ENCODE data around the gene ZNF57. TPM values are rescaled to one million over a fixed set of nuclear protein-coding genes. Genes with fewer than 3 reads are reported as not detected.

Gene ZNF57
- total RNA-seq, 1 experiment from 2014 or later, result 3.3 TPM

DNA sequence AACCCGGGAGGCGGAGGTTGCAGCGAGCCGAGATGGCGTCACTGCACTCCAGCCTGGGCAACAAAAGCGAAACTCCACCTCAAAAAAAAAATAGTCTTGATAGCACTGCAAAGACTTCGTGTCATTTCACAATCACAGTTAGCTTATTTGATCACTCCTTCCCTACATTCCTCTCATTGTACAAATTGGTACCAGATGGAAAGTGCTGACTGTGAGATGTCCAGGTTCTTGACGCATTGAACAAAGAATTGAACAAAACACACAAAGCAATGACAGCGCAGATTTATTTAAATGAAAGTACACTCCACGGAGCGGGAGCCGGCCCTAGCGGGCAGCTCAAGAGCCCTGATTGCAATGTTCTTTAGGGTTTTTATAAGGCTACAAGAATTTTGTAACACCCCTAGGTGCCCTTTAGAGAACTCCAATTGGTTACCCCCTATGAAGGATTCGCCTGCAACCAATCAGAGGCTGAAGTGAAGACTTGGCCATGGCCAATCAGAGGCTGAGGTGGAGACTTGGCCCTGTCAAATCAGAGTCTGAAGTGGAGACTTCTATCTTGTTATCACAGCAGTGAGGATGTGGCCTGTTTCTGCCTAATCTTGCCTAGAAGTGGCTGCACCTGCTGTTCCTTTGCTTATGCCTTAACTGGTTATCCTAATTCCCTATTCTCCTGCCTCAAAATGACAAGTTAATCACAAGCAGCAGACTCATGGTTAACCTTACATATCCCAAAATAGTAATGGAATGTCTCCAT is 16.9 kb upstream of the ZNF57 start:
- H4K20me1 ChIP-seq (ENCODE audit: low read length), result no peaks in the 10 kb centered on the region
- no peak for TF ChIP-seq EZH2phosphoT487 (IDR thresholded peaks at IDR 0.05; ENCODE audit: borderline replicate concordance, low read length)
- TF ChIP-seq, protein P1, sequence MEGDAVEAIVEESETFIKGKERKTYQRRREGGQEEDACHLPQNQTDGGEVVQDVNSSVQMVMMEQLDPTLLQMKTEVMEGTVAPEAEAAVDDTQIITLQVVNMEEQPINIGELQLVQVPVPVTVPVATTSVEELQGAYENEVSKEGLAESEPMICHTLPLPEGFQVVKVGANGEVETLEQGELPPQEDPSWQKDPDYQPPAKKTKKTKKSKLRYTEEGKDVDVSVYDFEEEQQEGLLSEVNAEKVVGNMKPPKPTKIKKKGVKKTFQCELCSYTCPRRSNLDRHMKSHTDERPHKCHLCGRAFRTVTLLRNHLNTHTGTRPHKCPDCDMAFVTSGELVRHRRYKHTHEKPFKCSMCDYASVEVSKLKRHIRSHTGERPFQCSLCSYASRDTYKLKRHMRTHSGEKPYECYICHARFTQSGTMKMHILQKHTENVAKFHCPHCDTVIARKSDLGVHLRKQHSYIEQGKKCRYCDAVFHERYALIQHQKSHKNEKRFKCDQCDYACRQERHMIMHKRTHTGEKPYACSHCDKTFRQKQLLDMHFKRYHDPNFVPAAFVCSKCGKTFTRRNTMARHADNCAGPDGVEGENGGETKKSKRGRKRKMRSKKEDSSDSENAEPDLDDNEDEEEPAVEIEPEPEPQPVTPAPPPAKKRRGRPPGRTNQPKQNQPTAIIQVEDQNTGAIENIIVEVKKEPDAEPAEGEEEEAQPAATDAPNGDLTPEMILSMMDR (conservative IDR thresholded peaks at IDR 0.05; ENCODE audit: low read depth, low read length), result no peak
- no peak for TF ChIP-seq EZH2 (IDR thresholded peaks at IDR 0.05; ENCODE audit: low read length, unreplicated experiment)
- ATAC-seq (no peak), DNase-seq (no peak)
- no peak overlapping the region for H3K27ac ChIP-seq (ENCODE audit: low read length)
- peaks cover 5% of the 10 kb centered on the region; the same call in 1 of the 2 replicates for H3K4me1 ChIP-seq (ENCODE audit: insufficient read depth, low read length)
- no peaks in the 10 kb centered on the region for H3K9me2 ChIP-seq (replicated peaks; ENCODE audit: low read length)
- no peak overlapping the region for H3K4me2 ChIP-seq (ENCODE audit: low read length)
- H3K36me3 ChIP-seq (ENCODE audit: low read depth, low read length), result no peaks in the 10 kb centered on the region
- no peaks in the 10 kb centered on the region for H3K79me2 ChIP-seq (ENCODE audit: low read length)
- H3K9ac ChIP-seq (ENCODE audit: low read length), result no peak overlapping the region
- 0 out of 2 replicates have a peak, but pooled peaks cover 3% of the 10 kb centered on the region for H3K9me3 ChIP-seq (ENCODE audit: low read length)
- no peak overlapping the region for H2AFZ ChIP-seq (ENCODE audit: low read length)
- intact Hi-C loops (cut with micrococcal nuclease), result no loop called here
- no peaks in the 10 kb centered on the region for H3F3A ChIP-seq (ENCODE audit: low read length, unreplicated experiment)
- no TSS peak for BruUV-seq (replicated peaks)
- no peak overlapping the region for H3K4me3 ChIP-seq (ENCODE audit: low read length)
- no peaks in the 10 kb centered on the region for H3K27me3 ChIP-seq (ENCODE audit: low read length)
- ChIA-PET POLR2A (ENCODE audit: unreplicated experiment) (no interaction called here), CTCF (no interaction called here)

- no peaks in the 10 kb centered on the region for H3K9me3 ChIP-seq (ENCODE audit: low read length)
- ChIA-PET POLR2A (ENCODE audit: unreplicated experiment) (no interaction called here), CTCF (no interaction called here)
- ATAC-seq, result no peak
- no TSS peak for BruUV-seq (replicated peaks)
- no peaks in the 10 kb centered on the region for H3K36me3 ChIP-seq (ENCODE audit: low read depth, low read length)
- intact Hi-C loops (cut with micrococcal nuclease), result loop anchor here (2.0 kb wide), 1 partner anchor 65 kb away; no protein-coding TSS in a partner anchor
- H3K9ac ChIP-seq (ENCODE audit: low read length), result no peak overlapping the region
- no peak overlapping the region for H2AFZ ChIP-seq (ENCODE audit: low read length)
- H3K27me3 ChIP-seq (ENCODE audit: low read length), result no peaks in the 10 kb centered on the region
- H3K4me1 ChIP-seq (ENCODE audit: insufficient read depth, low read length), result peaks cover 5% of the 10 kb centered on the region; the same call in 1 of the 2 replicates
- no peaks in the 10 kb centered on the region for H4K20me1 ChIP-seq (ENCODE audit: low read length)
- no peak for DNase-seq
- no peak overlapping the region for H3K4me3 ChIP-seq (ENCODE audit: low read length)
- TF ChIP-seq, protein P1 (conservative IDR thresholded peaks at IDR 0.05; ENCODE audit: low read depth, low read length), result no peak
- TF ChIP-seq EZH2phosphoT487 (IDR thresholded peaks at IDR 0.05; ENCODE audit: borderline replicate concordance, low read length), result no peak
- TF ChIP-seq EZH2 (IDR thresholded peaks at IDR 0.05; ENCODE audit: low read length, unreplicated experiment), result no peak
- no peak overlapping the region for H3K27ac ChIP-seq (ENCODE audit: low read length)
- no peaks in the 10 kb centered on the region for H3F3A ChIP-seq (ENCODE audit: low read length, unreplicated experiment)
- H3K4me2 ChIP-seq (ENCODE audit: low read length), result no peak overlapping the region
- no peaks in the 10 kb centered on the region for H3K79me2 ChIP-seq (ENCODE audit: low read length)
- H3K9me2 ChIP-seq (replicated peaks; ENCODE audit: low read length), result no peaks in the 10 kb centered on the region
Observed at GRCh38 chr19:2885736-2886135, 15.0 kb upstream of the ZNF57 start.

DNA sequence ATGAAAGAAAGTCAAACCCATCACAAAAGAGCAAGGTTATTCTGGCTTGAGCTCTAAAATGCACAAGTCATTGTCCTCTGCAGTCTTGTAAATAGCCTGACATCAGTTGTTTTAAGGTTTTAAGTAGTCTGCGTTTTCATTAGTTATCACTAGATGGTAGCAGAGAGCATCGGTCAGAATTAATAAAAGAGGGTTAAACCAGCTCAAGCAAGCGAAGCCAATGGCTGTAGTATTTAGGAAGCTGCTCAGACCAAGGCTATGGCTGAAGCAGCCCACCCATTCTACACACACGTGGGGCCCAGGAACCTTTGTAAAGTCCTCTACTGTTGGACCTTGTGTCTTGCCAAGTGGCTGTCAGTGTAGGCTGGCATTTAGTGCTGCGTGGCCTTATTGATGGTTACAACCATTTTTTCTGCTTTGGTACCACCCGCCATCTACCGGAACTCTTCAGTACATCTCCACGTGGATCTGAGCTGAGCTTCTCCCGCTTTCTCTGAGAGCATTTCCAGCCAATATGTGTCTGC is 13.3 kb upstream of the ZNF57 start:
- H3K4me2 ChIP-seq (ENCODE audit: low read length), result peak overlapping the region; percentile 78
- no peaks in the 10 kb centered on the region for H3K9me3 ChIP-seq (ENCODE audit: low read length)
- H3F3A ChIP-seq (ENCODE audit: low read length, unreplicated experiment), result no peaks in the 10 kb centered on the region
- no peaks in the 10 kb centered on the region for H3K27me3 ChIP-seq (ENCODE audit: low read length)
- no peak overlapping the region for H3K9ac ChIP-seq (ENCODE audit: low read length)
- ChIA-PET CTCF (interaction anchor here (0.7 to 1.4 kb wide), 4 partner anchors 13 to 63 kb away, joined by 3 to 11 read pairs (median 4); partner anchors contain the start of gene ZNF57), POLR2A (ENCODE audit: unreplicated experiment) (interaction anchor here (0.7 kb wide), 1 partner anchor 62 kb away, joined by 5 read pairs; no protein-coding TSS in a partner anchor)
- ATAC-seq (peak; percentile 89), DNase-seq (peak; percentile 79)
- TF ChIP-seq, protein P1 (conservative IDR thresholded peaks at IDR 0.05; ENCODE audit: low read depth, low read length), result peak; percentile 66
- TF ChIP-seq EZH2 (IDR thresholded peaks at IDR 0.05; ENCODE audit: low read length, unreplicated experiment), result no peak
- no peak for TF ChIP-seq EZH2phosphoT487 (IDR thresholded peaks at IDR 0.05; ENCODE audit: borderline replicate concordance, low read length)
- H3K79me2 ChIP-seq (ENCODE audit: low read length), result no peaks in the 10 kb centered on the region
- intact Hi-C loops (cut with micrococcal nuclease), result loop anchor here (2.0 kb wide), 1 partner anchor 63 kb away; no protein-coding TSS in a partner anchor
- peak overlapping the region; percentile 55 for H3K4me3 ChIP-seq (ENCODE audit: low read length)
- H2AFZ ChIP-seq (ENCODE audit: low read length), result peak overlapping the region; percentile 93
- no peak overlapping the region for H3K27ac ChIP-seq (ENCODE audit: low read length)
- no TSS peak for BruUV-seq (replicated peaks)
- no peaks in the 10 kb centered on the region for H3K36me3 ChIP-seq (ENCODE audit: low read depth, low read length)
- H4K20me1 ChIP-seq (ENCODE audit: low read length), result no peaks in the 10 kb centered on the region
- no peaks in the 10 kb centered on the region for H3K9me2 ChIP-seq (replicated peaks; ENCODE audit: low read length)
- peaks cover 5% of the 10 kb centered on the region; the same call in 1 of the 2 replicates for H3K4me1 ChIP-seq (ENCODE audit: insufficient read depth, low read length)
